ENCODE data around the gene MC2R. TPM values are rescaled to one million over a fixed set of nuclear protein-coding genes. Genes with fewer than 3 reads are reported as not detected.

Gene MC2R
- total RNA-seq, 1 experiment from 2014 or later: not detected

DNA sequence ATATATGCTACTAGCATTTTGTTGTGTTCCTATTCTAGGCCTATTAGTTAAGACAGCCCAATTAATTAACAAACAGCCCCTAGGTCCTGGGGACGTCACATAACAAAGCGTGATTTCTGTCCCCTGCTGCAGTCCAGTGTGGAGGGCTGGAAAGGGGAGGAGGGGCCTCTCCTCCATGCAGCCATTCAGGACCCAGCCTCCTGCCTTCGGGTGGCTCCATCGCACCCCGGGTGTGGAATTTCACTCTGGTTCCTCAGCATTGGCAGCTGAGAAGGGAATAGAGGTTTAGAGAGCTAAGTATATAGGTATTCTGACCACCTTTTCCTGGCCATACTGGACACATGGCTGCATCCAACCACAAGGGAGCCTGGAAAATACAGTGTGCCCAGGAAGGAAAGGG is 42.4 kb downstream of the MC2R start:
- Histone ChIP-seq H3K27me3 (ENCODE audit: insufficient read depth, low read length) (peaks cover 13% of the 10 kb centered on the region; the same call in 1 of the 2 replicates), H3K27ac (ENCODE audit: low read depth, low read length) (no peak overlapping the region), H3K79me2 (ENCODE audit: insufficient read depth, low read length) (no peaks in the 10 kb centered on the region), H3K4me1 (ENCODE audit: control insufficient read depth in 1 of 2, insufficient read depth in 2 of 2, low read length in 2 of 2) (no peaks in the 10 kb centered on the region), H3K4me3 (replicated peaks in 1 of 2; ENCODE audit: low read depth in 1 of 2, low read length in 2 of 2) (no peak overlapping the region), H3K9me3 (ENCODE audit: control insufficient read depth in 1 of 2, insufficient read depth in 1 of 2, low read depth in 1 of 2, low read length in 2 of 2) (no peaks in the 10 kb centered on the region), H2AFZ (ENCODE audit: low read depth, low read length, poor library complexity, severe bottlenecking) (no peak overlapping the region), H3K9ac (ENCODE audit: low read length) (no peak overlapping the region), H4K20me1 (ENCODE audit: insufficient read depth) (no peaks in the 10 kb centered on the region), H3K36me3 (ENCODE audit: control insufficient read depth in 1 of 2, insufficient read depth in 2 of 2, low read length in 2 of 2) (no peaks in the 10 kb centered on the region), H3K4me2 (ENCODE audit: low read length) (no peak overlapping the region), H3K9me2 (ENCODE audit: insufficient read depth) (no peaks in the 10 kb centered on the region)
- ChIA-PET POLR2A (no interaction called here), RAD21 (ENCODE audit: low non-redundant PET in 1 of 2, low total read pairs in 2 of 2, uncharacterized antibody in 2 of 2, unreplicated experiment in 2 of 2) (no interaction called here), CTCF (no interaction called here)
- BruUV-seq (replicated peaks): no TSS peak
- DNase-seq (ENCODE audit: low read depth, low spot score) (no peak), ATAC-seq (no peak)
- intact Hi-C loops (cut with micrococcal nuclease): no loop called here
- TF ChIP-seq ELF1 (IDR thresholded peaks at IDR 0.05; ENCODE audit: borderline replicate concordance, low read depth): no peak
- no peak for TF ChIP-seq EGR1 (IDR thresholded peaks at IDR 0.05; ENCODE audit: low read depth)
- TF ChIP-seq SIN3A (IDR thresholded peaks at IDR 0.05; ENCODE audit: low read depth): no peak
- TF ChIP-seq, protein P1, sequence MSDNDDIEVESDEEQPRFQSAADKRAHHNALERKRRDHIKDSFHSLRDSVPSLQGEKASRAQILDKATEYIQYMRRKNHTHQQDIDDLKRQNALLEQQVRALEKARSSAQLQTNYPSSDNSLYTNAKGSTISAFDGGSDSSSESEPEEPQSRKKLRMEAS (IDR thresholded peaks at IDR 0.05): no peak
- no peak for TF ChIP-seq SRF (IDR thresholded peaks at IDR 0.05; ENCODE audit: low read depth)
- no peak for TF ChIP-seq JUND (IDR thresholded peaks at IDR 0.05)
- no peak for TF ChIP-seq ZFX (IDR thresholded peaks at IDR 0.05)
- TF ChIP-seq, protein P2, sequence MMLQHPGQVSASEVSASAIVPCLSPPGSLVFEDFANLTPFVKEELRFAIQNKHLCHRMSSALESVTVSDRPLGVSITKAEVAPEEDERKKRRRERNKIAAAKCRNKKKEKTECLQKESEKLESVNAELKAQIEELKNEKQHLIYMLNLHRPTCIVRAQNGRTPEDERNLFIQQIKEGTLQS (IDR thresholded peaks at IDR 0.05): no peak
- TF ChIP-seq YY1 (IDR thresholded peaks at IDR 0.05; ENCODE audit: extremely low read depth, insufficient replicate concordance, low read depth, low read length): no peak
- no peak for TF ChIP-seq FOSL1 (IDR thresholded peaks at IDR 0.05; ENCODE audit: low read depth)

DNA sequence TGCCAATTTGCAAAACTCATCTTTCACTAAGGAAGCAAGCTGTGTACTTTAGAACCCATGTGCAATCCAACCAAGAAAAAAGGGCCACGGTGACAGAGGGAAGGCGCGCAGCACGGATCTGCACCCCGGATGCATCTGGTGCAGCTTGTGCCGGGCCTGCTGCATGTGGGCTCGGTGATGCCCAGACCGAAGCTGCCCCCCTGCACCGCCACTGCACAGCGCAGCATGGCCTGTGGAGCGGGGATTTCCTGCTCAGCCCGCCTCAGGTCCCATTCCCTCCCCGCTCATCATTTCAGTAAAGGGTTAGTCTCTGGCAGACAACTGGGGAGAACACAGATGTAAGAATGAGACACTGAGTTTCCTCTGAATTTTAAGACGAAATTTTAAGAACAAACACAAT is 43.0 kb downstream of the MC2R start:
- ATAC-seq (no peak), DNase-seq (ENCODE audit: low read depth, low spot score) (no peak)
- H3K9me2 ChIP-seq (ENCODE audit: insufficient read depth): no peaks in the 10 kb centered on the region
- no peak overlapping the region for H3K4me3 ChIP-seq (replicated peaks in 1 of 2; ENCODE audit: low read depth in 1 of 2, low read length in 2 of 2)
- no peak overlapping the region for H2AFZ ChIP-seq (ENCODE audit: low read depth, low read length, poor library complexity, severe bottlenecking)
- H3K9ac ChIP-seq (ENCODE audit: low read length): no peak overlapping the region
- H3K27ac ChIP-seq (ENCODE audit: low read depth, low read length): no peak overlapping the region
- TF ChIP-seq YY1 (IDR thresholded peaks at IDR 0.05; ENCODE audit: extremely low read depth, insufficient replicate concordance, low read depth, low read length) (no peak), POLR2A (IDR thresholded peaks at IDR 0.05; ENCODE audit: borderline replicate concordance, extremely low read depth, insufficient read depth, insufficient read length) (no peak), RAD21 (IDR thresholded peaks at IDR 0.05; ENCODE audit: low read depth) (no peak)
- TF ChIP-seq, protein P3, sequence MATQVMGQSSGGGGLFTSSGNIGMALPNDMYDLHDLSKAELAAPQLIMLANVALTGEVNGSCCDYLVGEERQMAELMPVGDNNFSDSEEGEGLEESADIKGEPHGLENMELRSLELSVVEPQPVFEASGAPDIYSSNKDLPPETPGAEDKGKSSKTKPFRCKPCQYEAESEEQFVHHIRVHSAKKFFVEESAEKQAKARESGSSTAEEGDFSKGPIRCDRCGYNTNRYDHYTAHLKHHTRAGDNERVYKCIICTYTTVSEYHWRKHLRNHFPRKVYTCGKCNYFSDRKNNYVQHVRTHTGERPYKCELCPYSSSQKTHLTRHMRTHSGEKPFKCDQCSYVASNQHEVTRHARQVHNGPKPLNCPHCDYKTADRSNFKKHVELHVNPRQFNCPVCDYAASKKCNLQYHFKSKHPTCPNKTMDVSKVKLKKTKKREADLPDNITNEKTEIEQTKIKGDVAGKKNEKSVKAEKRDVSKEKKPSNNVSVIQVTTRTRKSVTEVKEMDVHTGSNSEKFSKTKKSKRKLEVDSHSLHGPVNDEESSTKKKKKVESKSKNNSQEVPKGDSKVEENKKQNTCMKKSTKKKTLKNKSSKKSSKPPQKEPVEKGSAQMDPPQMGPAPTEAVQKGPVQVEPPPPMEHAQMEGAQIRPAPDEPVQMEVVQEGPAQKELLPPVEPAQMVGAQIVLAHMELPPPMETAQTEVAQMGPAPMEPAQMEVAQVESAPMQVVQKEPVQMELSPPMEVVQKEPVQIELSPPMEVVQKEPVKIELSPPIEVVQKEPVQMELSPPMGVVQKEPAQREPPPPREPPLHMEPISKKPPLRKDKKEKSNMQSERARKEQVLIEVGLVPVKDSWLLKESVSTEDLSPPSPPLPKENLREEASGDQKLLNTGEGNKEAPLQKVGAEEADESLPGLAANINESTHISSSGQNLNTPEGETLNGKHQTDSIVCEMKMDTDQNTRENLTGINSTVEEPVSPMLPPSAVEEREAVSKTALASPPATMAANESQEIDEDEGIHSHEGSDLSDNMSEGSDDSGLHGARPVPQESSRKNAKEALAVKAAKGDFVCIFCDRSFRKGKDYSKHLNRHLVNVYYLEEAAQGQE (IDR thresholded peaks at IDR 0.05; ENCODE audit: low read depth): no peak
- no peaks in the 10 kb centered on the region for H4K20me1 ChIP-seq (ENCODE audit: insufficient read depth)
- BruUV-seq (replicated peaks): no TSS peak
- H3K4me2 ChIP-seq (ENCODE audit: low read length): no peak overlapping the region
- no peaks in the 10 kb centered on the region for H3K79me2 ChIP-seq (ENCODE audit: insufficient read depth, low read length)
- H3K27me3 ChIP-seq (ENCODE audit: insufficient read depth, low read length): peaks cover 13% of the 10 kb centered on the region
- H3K4me1 ChIP-seq (ENCODE audit: control insufficient read depth in 1 of 2, insufficient read depth in 2 of 2, low read length in 2 of 2): no peaks in the 10 kb centered on the region
- intact Hi-C loops (cut with micrococcal nuclease): no loop called here
- ChIA-PET POLR2A (no interaction called here), CTCF (no interaction called here), RAD21 (ENCODE audit: low non-redundant PET in 1 of 2, low total read pairs in 2 of 2, uncharacterized antibody in 2 of 2, unreplicated experiment in 2 of 2) (no interaction called here)
- no peaks in the 10 kb centered on the region for H3K9me3 ChIP-seq (ENCODE audit: control insufficient read depth in 1 of 2, insufficient read depth in 1 of 2, low read depth in 1 of 2, low read length in 2 of 2)
- no peaks in the 10 kb centered on the region for H3K36me3 ChIP-seq (ENCODE audit: control insufficient read depth in 1 of 2, insufficient read depth in 2 of 2, low read length in 2 of 2)
